H9 (cell line): Measurements from ENCODE around the gene NYAP2. TPM values are rescaled to one million over a fixed set of nuclear protein-coding genes. Genes with fewer than 3 reads are reported as not detected.

ENCODE experiments used
- DNase-seq: peaks from one replicate; pipeline ENCODE4 v3.0.0-alpha.2; 2017
- H2AFZ ChIP-seq: one replicate; pipeline ENCODE4 v1.6.1; 2013; ENCODE audit warnings: mild to moderate bottlenecking, low read length, control low read depth, moderate library complexity
- H2AK5ac ChIP-seq: 2 replicates; pipeline ENCODE4 v1.6.1; 2013; ENCODE audit warnings: low read length, control low read depth, mixed read lengths; ENCODE audit not compliant: insufficient read length
- H2BK120ac ChIP-seq: one replicate; pipeline ENCODE4 v1.6.1; 2013; ENCODE audit warnings: low read depth, mild to moderate bottlenecking, low read length, control low read depth, inconsistent platforms; ENCODE audit not compliant: poor library complexity, severe bottlenecking
- H2BK12ac ChIP-seq: 2 replicates; pipeline ENCODE4 v1.6.1; 2013; ENCODE audit warnings: low read length, control low read depth, mixed read lengths, low read depth; ENCODE audit not compliant: insufficient read length
- H2BK15ac ChIP-seq: 2 replicates; pipeline ENCODE4 v1.6.1; 2013; ENCODE audit warnings: low read depth, low read length, control low read depth
- H2BK20ac ChIP-seq: one replicate; pipeline ENCODE4 v1.6.1; 2013; ENCODE audit warnings: low read depth, mild to moderate bottlenecking, low read length, control low read depth, inconsistent platforms; ENCODE audit not compliant: poor library complexity, severe bottlenecking
- H2BK5ac ChIP-seq: 2 replicates; pipeline ENCODE4 v1.6.1; 2013; ENCODE audit warnings: low read length, control low read depth, mixed read lengths; ENCODE audit not compliant: insufficient read length
- H3K14ac ChIP-seq: 2 replicates; pipeline ENCODE4 v1.6.1; 2013; ENCODE audit warnings: low read length, control low read depth; ENCODE audit not compliant: insufficient read depth
- H3K18ac ChIP-seq: 2 replicates; pipeline ENCODE4 v1.6.1; 2013; ENCODE audit warnings: low read depth, mild to moderate bottlenecking, mixed read lengths, low read length, control low read depth; ENCODE audit not compliant: insufficient read length
- H3K23ac ChIP-seq: 2 replicates; pipeline ENCODE4 v1.6.1; 2013; ENCODE audit warnings: low read length, control low read depth, mixed read lengths, low read depth; ENCODE audit not compliant: insufficient read length
- H3K23me2 ChIP-seq: 2 replicates; pipeline ENCODE4 v1.6.1; 2013; ENCODE audit warnings: low read depth, mild to moderate bottlenecking, mixed read lengths, low read length, control low read depth; ENCODE audit not compliant: insufficient read length, poor library complexity, severe bottlenecking
- H3K27ac ChIP-seq: 2 replicates; pipeline ENCODE4 v1.5.1; 2013; ENCODE audit warnings: low read length, control low read depth, mixed read lengths, low read depth; ENCODE audit not compliant: insufficient read length
- H3K27me3 ChIP-seq: 2 replicates; pipeline ENCODE4 v1.6.1; 2013; ENCODE audit warnings: low read length, control low read depth, inconsistent platforms; ENCODE audit not compliant: insufficient read depth
- H3K4ac ChIP-seq: 2 replicates; pipeline ENCODE4 v1.6.1; 2013; ENCODE audit warnings: low read depth, mild to moderate bottlenecking, control low read depth, inconsistent platforms, low read length, moderate library complexity
- H3K4me1 ChIP-seq: 2 replicates; pipeline ENCODE4 v1.6.1; 2013; ENCODE audit warnings: low read length, control low read depth, inconsistent platforms; ENCODE audit not compliant: insufficient read depth
- H3K4me2 ChIP-seq: 2 replicates; pipeline ENCODE4 v1.6.1; 2013; ENCODE audit warnings: low read length, control low read depth, mixed read lengths; ENCODE audit not compliant: insufficient read length, insufficient read depth
- H3K56ac ChIP-seq: 2 replicates; pipeline ENCODE4 v1.6.1; 2013; ENCODE audit warnings: low read depth, mild to moderate bottlenecking, mixed read lengths, low read length, control low read depth; ENCODE audit not compliant: insufficient read length
- H3K79me1 ChIP-seq: 2 replicates; pipeline ENCODE4 v1.6.1; 2013; ENCODE audit warnings: low read depth, mild to moderate bottlenecking, moderate library complexity, low read length, control low read depth, inconsistent platforms; ENCODE audit not compliant: insufficient read depth, poor library complexity, severe bottlenecking
- H3K79me2 ChIP-seq: 2 replicates; pipeline ENCODE4 v1.6.1; 2013; ENCODE audit warnings: low read length, control low read depth, inconsistent platforms; ENCODE audit not compliant: insufficient read depth
- H3K9ac ChIP-seq: 2 replicates; pipeline ENCODE4 v1.6.1; 2013; ENCODE audit warnings: low read length, control low read depth, mixed read lengths; ENCODE audit not compliant: insufficient read length; ENCODE audit errors: extremely low read depth
- H3K9me3 ChIP-seq: one replicate; pipeline ENCODE4 v1.6.1; 2013; ENCODE audit warnings: low read depth, low read length, inconsistent platforms; ENCODE audit not compliant: control insufficient read depth
- H3T11ph ChIP-seq: one replicate; pipeline ENCODE4 v1.6.1; 2013; ENCODE audit warnings: mild to moderate bottlenecking, low read length, control low read depth, inconsistent platforms
- H4K20me1 ChIP-seq: one replicate; pipeline ENCODE4 v1.6.1; 2013; ENCODE audit not compliant: control insufficient read depth, insufficient read length, insufficient read depth
- H4K5ac ChIP-seq: 2 replicates; pipeline ENCODE4 v1.6.1; 2013; ENCODE audit warnings: low read depth, mild to moderate bottlenecking, mixed read lengths, low read length, control low read depth; ENCODE audit not compliant: insufficient read length
- H4K8ac ChIP-seq: replicated peaks from 2 replicates; pipeline ENCODE4 v1.6.1; 2013; ENCODE audit warnings: low read length, control low read depth, mixed read lengths, low read depth; ENCODE audit not compliant: insufficient read length
- H4K91ac ChIP-seq: 2 replicates; pipeline ENCODE4 v1.6.1; 2013; ENCODE audit warnings: low read depth, mild to moderate bottlenecking, moderate library complexity, mixed read lengths, low read length, control low read depth; ENCODE audit not compliant: insufficient read length
- H3K27ac Mint-ChIP-seq, 3 experiments: 2 replicates in 2 of 3; 3 replicates in 1 of 3; pipeline ENCODE4 v1.8.0; 2020 to 2021; ENCODE audit warnings: mixed read lengths in 3 of 3, mild to moderate bottlenecking in 1 of 3, moderate library complexity in 1 of 3
- H3K27me3 Mint-ChIP-seq: 2 replicates; pipeline ENCODE4 v1.8.0; 2021; ENCODE audit warnings: low read depth, mild to moderate bottlenecking, moderate library complexity, mixed read lengths
- H3K36me3 Mint-ChIP-seq, 3 experiments: 2 replicates in 2 of 3; 3 replicates in 1 of 3; pipeline ENCODE4 v1.8.0; 2020 to 2021; ENCODE audit warnings: low read depth in 3 of 3, mixed read lengths in 3 of 3; ENCODE audit not compliant: insufficient read depth in 1 of 3
- H3K4me1 Mint-ChIP-seq, 2 experiments: 2 replicates each; pipeline ENCODE4 v1.8.0; 2020; ENCODE audit warnings: mixed read lengths in 2 of 2
- H3K4me3 Mint-ChIP-seq, 2 experiments: 2 replicates in 1 of 2; 3 replicates in 1 of 2; pipeline ENCODE4 v1.8.0; 2020 to 2021; ENCODE audit warnings: mild to moderate bottlenecking in 2 of 2, mixed read lengths in 2 of 2, moderate library complexity in 1 of 2
- H3K9me3 Mint-ChIP-seq, 2 experiments: 2 replicates in 1 of 2; 3 replicates in 1 of 2; pipeline ENCODE4 v1.8.0; 2020; ENCODE audit warnings: mild to moderate bottlenecking in 2 of 2, mixed read lengths in 2 of 2, moderate library complexity in 1 of 2
- CTCF ChIP-seq: fragments of 200-600 bp; sonication (generic); conservative IDR thresholded peaks from 3 replicates; pipeline ENCODE4 v1.8.0; 2021; ENCODE audit warnings: antibody characterized with exemption, mild to moderate bottlenecking
- total RNA-seq: library from RNA; stranded (reverse); gene quantifications from 2 replicates; pipeline ENCODE4 v1.2.1, GENCODE V29; 2021

Gene NYAP2
- total RNA-seq, 1 experiment from 2014 or later: not detected

GRCh38 chr2:225462945-225463344 is 63.4 kb downstream of the NYAP2 start:
- no peak overlapping the region for H3K27ac ChIP-seq

More at GRCh38 chr2:225462945-225463344, 63.4 kb downstream of the NYAP2 start:
- H3K23ac ChIP-seq: no peak overlapping the region
- no peaks in the 10 kb centered on the region for H3K79me1 ChIP-seq
- H3K4ac ChIP-seq: no peak overlapping the region
- H3T11ph ChIP-seq: no peak overlapping the region
- no peak overlapping the region for H2BK15ac ChIP-seq
- TF ChIP-seq CTCF: no peak
- H3K79me2 ChIP-seq: no peaks in the 10 kb centered on the region
- no peaks in the 10 kb centered on the region for H3K23me2 ChIP-seq
- peaks cover 1% of the 10 kb centered on the region for H3K27me3 Mint-ChIP-seq
- no peak overlapping the region for H4K8ac ChIP-seq
- H2AFZ ChIP-seq: no peak overlapping the region
- DNase-seq: no peak
- H3K27ac Mint-ChIP-seq: no peak overlapping the region
- H3K36me3 Mint-ChIP-seq: peaks cover 0 to 12% (median 0%) of the 10 kb centered on the region in 3 experiments; a peak in 2 of 7 replicates
- no peaks in the 10 kb centered on the region for H4K20me1 ChIP-seq
- no peak overlapping the region for H2BK5ac ChIP-seq
- peaks cover 3% of the 10 kb centered on the region; the same call in 1 of the 2 replicates for H3K4me1 ChIP-seq
- H3K18ac ChIP-seq: no peak overlapping the region
- H2AK5ac ChIP-seq: no peak overlapping the region
- no peak overlapping the region for H4K5ac ChIP-seq
- no peak overlapping the region for H3K4me2 ChIP-seq
- H3K4me1 Mint-ChIP-seq: peaks cover 31 to 34% of the 10 kb centered on the region in 2 experiments
- H2BK120ac ChIP-seq: no peak overlapping the region
- no peak overlapping the region for H4K91ac ChIP-seq
- H3K27me3 ChIP-seq: no peaks in the 10 kb centered on the region
- H2BK20ac ChIP-seq: no peak overlapping the region
- no peak overlapping the region for H3K56ac ChIP-seq
- no peak overlapping the region for H3K14ac ChIP-seq
- H2BK12ac ChIP-seq: no peak overlapping the region
- no peak overlapping the region for H3K9ac ChIP-seq
- H3K9me3 ChIP-seq: no peaks in the 10 kb centered on the region
- no peak overlapping the region for H3K4me3 Mint-ChIP-seq
- H3K9me3 Mint-ChIP-seq: peaks cover 0 to 8% of the 10 kb centered on the region in 2 experiments; a peak in 2 of 5 replicates
